Suprapubic skin (tissue), 4 donors: ENCODE data around the gene PLPP7. TPM values are rescaled to one million over a fixed set of nuclear protein-coding genes. Genes with fewer than 3 reads are reported as not detected.
A peak's percentile ranks its signal among the peaks of the same experiment; 100 is the strongest.

Source experiments
- DNase-seq, 2 donors: peaks; one replicate each; pipeline ENCODE4 v3.0.0-alpha.2; 2019; ENCODE audit warnings: low spot score in 2 of 2
- H3K27ac ChIP-seq: fragments of 200-600 bp; sonication (generic); one replicate; pipeline ENCODE4 v1.5.1; 2019
- H3K27me3 ChIP-seq: fragments of 200-600 bp; sonication (generic); one replicate; pipeline ENCODE4 v1.5.1; 2019
- H3K36me3 ChIP-seq: fragments of 200-600 bp; sonication (generic); one replicate; pipeline ENCODE4 v1.5.1; 2019
- H3K4me1 ChIP-seq: fragments of 200-600 bp; sonication (generic); one replicate; pipeline ENCODE4 v1.5.1; 2019
- H3K4me3 ChIP-seq: fragments of 200-600 bp; sonication (generic); one replicate; pipeline ENCODE4 v1.5.1; 2019; ENCODE audit warnings: mild to moderate bottlenecking
- H3K9me3 ChIP-seq: fragments of 200-600 bp; sonication (generic); one replicate; pipeline ENCODE4 v1.5.1; 2019
- CTCF ChIP-seq, 2 donors: fragments of 200-600 bp in 1 of 2; fragments of 450-650 bp in 1 of 2; sonication (generic) in 1 of 2; IDR thresholded peaks; one replicate each; pipeline ENCODE4 v1.5.1; 2016 to 2019; ENCODE audit warnings: antibody characterized with exemption in 2 of 2, mild to moderate bottlenecking in 1 of 2, moderate library complexity in 1 of 2
- EP300 ChIP-seq: sonication (generic); formaldehyde crosslinking; IDR thresholded peaks from one replicate; pipeline ENCODE4 v1.6.1; 2017; ENCODE audit warnings: antibody characterized with exemption
- POLR2A ChIP-seq, 2 donors: fragments of 450-650 bp; IDR thresholded peaks; one replicate each; pipeline ENCODE4 v1.6.1; 2017; ENCODE audit warnings: antibody characterized with exemption in 2 of 2, mild to moderate bottlenecking in 2 of 2, moderate library complexity in 2 of 2
- POLR2AphosphoS5 ChIP-seq, 3 donors: sonication (generic); formaldehyde crosslinking; IDR thresholded peaks; one replicate each; pipeline ENCODE4 v1.6.1; 2017; ENCODE audit warnings: antibody characterized with exemption in 3 of 3
- WGBS: methylation state at CpG from one replicate; pipeline ENCODE4 v1.1.5; 2018; 5-methylcytosine and 5-hydroxymethylcytosine counted together
- total RNA-seq, 4 donors: library from RNA; depleted of rRNA; stranded (reverse); fragments of >200 nt; gene quantifications; one replicate each; pipeline ENCODE4 v1.1.0, GENCODE V29; 2016

PLPP7 gene
- total RNA-seq, 4 donors from 2014 or later, result 0.80 to 1.1 (median 0.92) TPM

GRCh38 chr9:131319486-131319885 lies 30.0 kb downstream of the PLPP7 start:
- no peaks in the 10 kb centered on the region for H3K9me3 ChIP-seq
- H3K36me3 ChIP-seq, result no peaks in the 10 kb centered on the region
- no peak overlapping the region for H3K27ac ChIP-seq
- no peak overlapping the region for H3K4me3 ChIP-seq
- WGBS, result 82% methylated on average over 12 of the region's 12 CpGs
- peak; percentile 30 to 80 for DNase-seq
- TF ChIP-seq POLR2AphosphoS5 (IDR thresholded peaks at IDR 0.05), result no peak
- TF ChIP-seq POLR2A (IDR thresholded peaks at IDR 0.05), result no peak
- H3K27me3 ChIP-seq, result peaks cover 8% of the 10 kb centered on the region
- H3K4me1 ChIP-seq, result no peaks in the 10 kb centered on the region

GRCh38 chr9:131320031-131320685 lies 30.6 kb downstream of the PLPP7 start:
- DNase-seq, result peak; percentile 53 to 84

GRCh38 chr9:131323629-131324028 lies 34.1 kb downstream of the PLPP7 start:
- TF ChIP-seq POLR2AphosphoS5 (IDR thresholded peaks at IDR 0.05) (no peak), EP300 (no peak), CTCF (IDR thresholded peaks at IDR 0.05) (no peak), POLR2A (IDR thresholded peaks at IDR 0.05) (no peak)
- WGBS, result 93% methylated on average over 8 of the region's 8 CpGs
- Histone ChIP-seq H3K4me3 (no peak overlapping the region), H3K27me3 (no peaks in the 10 kb centered on the region), H3K9me3 (no peaks in the 10 kb centered on the region), H3K27ac (no peak overlapping the region), H3K36me3 (no peaks in the 10 kb centered on the region), H3K4me1 (no peaks in the 10 kb centered on the region)
- DNase-seq, result no peak

More at GRCh38 chr9:131320031-131320685, 30.6 kb downstream of the PLPP7 start:
- H3K27me3 ChIP-seq, result peaks cover 8% of the 10 kb centered on the region
- no peak overlapping the region for H3K4me3 ChIP-seq
- H3K27ac ChIP-seq, result no peak overlapping the region
- H3K4me1 ChIP-seq, result no peaks in the 10 kb centered on the region
- H3K9me3 ChIP-seq, result no peaks in the 10 kb centered on the region
- WGBS, result 56% methylated on average over 17 of the region's 19 CpGs
- no peaks in the 10 kb centered on the region for H3K36me3 ChIP-seq
- TF ChIP-seq CTCF (IDR thresholded peaks at IDR 0.05) (no peak), POLR2A (IDR thresholded peaks at IDR 0.05) (no peak), POLR2AphosphoS5 (IDR thresholded peaks at IDR 0.05) (no peak), EP300 (no peak)

- 81% methylated on average over 16 of the region's 21 CpGs for WGBS
- Histone ChIP-seq H3K4me3 (no peak overlapping the region), H3K36me3 (no peaks in the 10 kb centered on the region), H3K9me3 (no peaks in the 10 kb centered on the region), H3K4me1 (no peaks in the 10 kb centered on the region), H3K27me3 (peaks cover 4% of the 10 kb centered on the region), H3K27ac (no peak overlapping the region)
- TF ChIP-seq POLR2AphosphoS5 (IDR thresholded peaks at IDR 0.05) (no peak), EP300 (no peak), POLR2A (IDR thresholded peaks at IDR 0.05) (no peak), CTCF (IDR thresholded peaks at IDR 0.05) (no peak)
- peak in 1 of 2 donors; percentile 53 for DNase-seq
These were observed 35.5 kb downstream of the PLPP7 start for GRCh38 chr9:131324736-131325679.

GRCh38 chr9:131329241-131329641 lies 39.7 kb downstream of the PLPP7 start:
- no peaks in the 10 kb centered on the region for H3K9me3 ChIP-seq
- H3K36me3 ChIP-seq, result no peaks in the 10 kb centered on the region
- peaks cover 4% of the 10 kb centered on the region for H3K27me3 ChIP-seq
- no peak overlapping the region for H3K27ac ChIP-seq
- no peaks in the 10 kb centered on the region for H3K4me1 ChIP-seq
- TF ChIP-seq POLR2A (IDR thresholded peaks at IDR 0.05) (no peak), POLR2AphosphoS5 (IDR thresholded peaks at IDR 0.05) (no peak), EP300 (no peak), CTCF (IDR thresholded peaks at IDR 0.05) (no peak)
- WGBS, result 66% methylated on average over 3 of the region's 11 CpGs
- no peak overlapping the region for H3K4me3 ChIP-seq
- no peak for DNase-seq
